HepG2 (cell line): ENCODE data around the gene BTBD17. TPM values are rescaled to one million over a fixed set of nuclear protein-coding genes. Genes with fewer than 3 reads are reported as not detected.

Source experiments
- ATAC-seq: fragments of 200-7000 bp; cut with Tn5 transposase; 3 replicates; pipeline ENCODE4 v1.9.1; 2020; ENCODE audit warnings: mild to moderate bottlenecking, moderate library complexity
- BruUV-seq: library from RNA; stranded (reverse); fragments of 400-500 nt; replicated peaks from 2 replicates; lab custom pipeline; 2021; lab: Mats Ljungman, UMichigan
- CTCF ChIA-PET: fragments of 300-600 bp; formaldehyde crosslinking; extraction: SDS; loops from one replicate; lab custom pipeline; 2021; ENCODE audit warnings: low total read pairs, inconsistent platforms, low intra/inter-chr PET ratio; lab: Yijun Ruan, JAX
- POLR2A ChIA-PET: fragments of 350-600 bp; sonication (Branson Sonifier 250); formaldehyde crosslinking; loops from one replicate; lab custom pipeline; 2020; ENCODE audit warnings: antibody characterized with exemption, inconsistent platforms; lab: Yijun Ruan, JAX
- DNase-seq: peaks from one replicate; pipeline ENCODE4 v3.0.0-alpha.2; 2015; ENCODE audit warnings: low spot score
- FAIRE-seq: peaks from 3 replicates; lab custom pipeline; 2011; peaks lifted over from hg19 to GRCh38; lab: Jason Lieb, UNC
- H2AFZ ChIP-seq: one replicate; pipeline ENCODE4 v1.6.1; 2011; ENCODE audit warnings: low read length, inconsistent platforms
- H3K27ac ChIP-seq: fragments of 300-600 bp; 3 replicates; pipeline ENCODE4 v1.8.0; 2011; ENCODE audit warnings: mixed run types, mild to moderate bottlenecking, mixed read lengths, low read length, inconsistent platforms; ENCODE audit not compliant: insufficient read depth; ENCODE audit errors: extremely low read length
- H3K27me3 ChIP-seq, 2 experiments: fragments of 200-600 bp in 1 of 2; 2 replicates in 1 of 2; 3 replicates in 1 of 2; pipeline versions ENCODE4 v1.6.0 to v1.8.0; 2011; ENCODE audit warnings: low read length in 2 of 2, mild to moderate bottlenecking in 2 of 2, moderate library complexity in 2 of 2, inconsistent platforms in 1 of 2; ENCODE audit not compliant: insufficient read depth in 2 of 2, control insufficient read depth in 1 of 2
- H3K36me3 ChIP-seq, 2 experiments: fragments of 200-600 bp in 1 of 2; replicated peaks in 1 of 2; 2 replicates in 1 of 2; 3 replicates in 1 of 2; pipeline versions ENCODE4 v1.5.1 to v1.8.0; 2011; ENCODE audit warnings: low read length in 2 of 2, inconsistent platforms in 1 of 2; ENCODE audit not compliant: insufficient read depth in 2 of 2, control insufficient read depth in 1 of 2
- H3K4me1 ChIP-seq: 2 replicates; pipeline ENCODE4 v1.5.1; 2012; ENCODE audit warnings: low read length, inconsistent platforms; ENCODE audit not compliant: insufficient read depth
- H3K4me2 ChIP-seq: 2 replicates; pipeline ENCODE4 v1.6.0; 2011; ENCODE audit warnings: low read depth, low read length, inconsistent platforms
- H3K4me3 ChIP-seq, 3 experiments: fragments of 200-600 bp in 1 of 3; sonication (generic), shearing (Covaris generic) in 1 of 3; replicated peaks in 1 of 3; 2 replicates each; pipeline ENCODE4 v1.5.1; 2011 to 2016; ENCODE audit warnings: low read length in 3 of 3, inconsistent platforms in 2 of 3, low read depth in 2 of 3, mild to moderate bottlenecking in 2 of 3, control low read depth in 1 of 3, mixed read lengths in 1 of 3; ENCODE audit not compliant: insufficient read depth in 1 of 3
- H3K79me2 ChIP-seq: one replicate; pipeline ENCODE4 v1.6.1; 2011; ENCODE audit warnings: low read length, inconsistent platforms; ENCODE audit not compliant: insufficient read depth
- H3K9ac ChIP-seq: 2 replicates; pipeline ENCODE4 v1.6.0; 2011; ENCODE audit warnings: mild to moderate bottlenecking, low read depth, low read length, inconsistent platforms; ENCODE audit not compliant: insufficient read depth
- H3K9me3 ChIP-seq: 2 replicates; pipeline ENCODE4 v1.5.1; 2012; ENCODE audit warnings: mild to moderate bottlenecking, low read length
- H4K20me1 ChIP-seq: 2 replicates; pipeline ENCODE4 v1.6.0; 2011; ENCODE audit warnings: inconsistent platforms, mild to moderate bottlenecking, low read length, moderate library complexity; ENCODE audit not compliant: insufficient read depth
- E2F2 ChIP-seq: sonication (generic); formaldehyde crosslinking; IDR thresholded peaks from 2 replicates; pipeline ENCODE4 v1.4.0; 2020; ENCODE audit warnings: missing genetic modification reagents, borderline replicate concordance
- KMT2B ChIP-seq: IDR thresholded peaks from 2 replicates; pipeline ENCODE4 v1.6.1; 2016; ENCODE audit warnings: missing genetic modification reagents, missing compliant biosample characterization
- NR1H2 ChIP-seq: sonication (generic); formaldehyde crosslinking; IDR thresholded peaks from 2 replicates; pipeline ENCODE4 v1.8.1; 2022; ENCODE audit warnings: low read depth, missing genetic modification reagents, borderline replicate concordance
- ZBTB10 ChIP-seq: sonication (generic); formaldehyde crosslinking; IDR thresholded peaks from 2 replicates; pipeline ENCODE4 v1.4.0; 2020; ENCODE audit warnings: missing genetic modification reagents, borderline replicate concordance
- ZMAT5 ChIP-seq: sonication (generic); formaldehyde crosslinking; IDR thresholded peaks from 2 replicates; pipeline ENCODE4 v1.5.0; 2020; ENCODE audit warnings: mild to moderate bottlenecking, low read depth, missing genetic modification reagents, borderline replicate concordance
- ZNF143 ChIP-seq: sonication (generic); formaldehyde crosslinking; IDR thresholded peaks from 2 replicates; pipeline ENCODE4 v1.4.0; 2020; ENCODE audit warnings: missing genetic modification reagents
- ZNF30 ChIP-seq: sonication (generic); formaldehyde crosslinking; IDR thresholded peaks from 2 replicates; pipeline ENCODE4 v1.5.0; 2020; ENCODE audit warnings: mild to moderate bottlenecking, missing genetic modification reagents
- ZNF317 ChIP-seq: sonication (generic); formaldehyde crosslinking; IDR thresholded peaks from 2 replicates; pipeline ENCODE4 v1.5.0; 2020; ENCODE audit warnings: mild to moderate bottlenecking, missing genetic modification reagents
- ZNF350 ChIP-seq: sonication (generic); formaldehyde crosslinking; IDR thresholded peaks from 2 replicates; pipeline ENCODE4 v1.4.0; 2020; ENCODE audit warnings: mild to moderate bottlenecking, low read depth, missing genetic modification reagents, borderline replicate concordance
- ZNF770 ChIP-seq: sonication (generic); formaldehyde crosslinking; IDR thresholded peaks from 2 replicates; pipeline ENCODE4 v1.5.0; 2020; ENCODE audit warnings: mild to moderate bottlenecking, missing genetic modification reagents
- ZNF780A ChIP-seq: sonication (generic); formaldehyde crosslinking; IDR thresholded peaks from 2 replicates; pipeline ENCODE4 v1.8.0; 2022; ENCODE audit warnings: mild to moderate bottlenecking, missing genetic modification reagents, moderate library complexity
- ZNF879 ChIP-seq: sonication (generic); formaldehyde crosslinking; IDR thresholded peaks from 2 replicates; pipeline ENCODE4 v1.8.1; 2023; ENCODE audit warnings: missing genetic modification reagents
- WGBS: methylation state at CpG from one replicate; pipeline ENCODE4 v1.1.6; 2017; ENCODE audit warnings: low lambda C conversion rate; 5-methylcytosine and 5-hydroxymethylcytosine counted together
- in situ Hi-C: cut with HindIII; loops from 2 replicates; pipeline ENCODE4 v1.10.0; 2017; ENCODE audit warnings: low pct_unique_long_range_greater_than_20kb; ENCODE audit not compliant: extremely low pct_ligation_motif_present
- intact Hi-C: fragments of 100-400 bp; cut with micrococcal nuclease; formaldehyde crosslinking; loops from one replicate; pipeline ENCODE4 v1.10.0; 2022; ENCODE audit not compliant: unreplicated experiment
- polyA plus RNA-seq, 8 experiments: library from polyadenylated mRNA; depleted of rRNA in 3 of 8; stranded (reverse) in 7 of 8; unstranded in 1 of 8; fragments of >200 nt; fragmentation: Illumina TruSeq in 4 of 8; extraction: Trizol in 4 of 8; gene quantifications; 2 replicates each; pipeline versions ENCODE4 v1.2.1 to v1.2.3, GENCODE V29; 2011 to 2016; ENCODE audit warnings: low read depth in 4 of 8, missing spikeins in 1 of 8, mixed read lengths in 1 of 8; ENCODE audit not compliant: insufficient read depth in 1 of 8
- total RNA-seq, 5 experiments: library from RNA; depleted of rRNA; stranded (reverse); fragments of >200 nt; fragmentation: Illumina TruSeq; extraction: Trizol; gene quantifications; 2 replicates each; pipeline ENCODE4 v1.2.3, GENCODE V29; 2016; ENCODE audit warnings: low read depth in 1 of 5
- TF ChIP-seq, protein P1 (sequence below): sonication (generic); formaldehyde crosslinking; IDR thresholded peaks from 2 replicates; pipeline ENCODE4 v1.5.0; 2020; ENCODE audit warnings: missing genetic modification reagents, mild to moderate bottlenecking, borderline replicate concordance
- TF ChIP-seq, protein P2 (sequence below): sonication (generic); formaldehyde crosslinking; IDR thresholded peaks from 2 replicates; pipeline ENCODE4 v1.4.0; 2020; ENCODE audit warnings: missing genetic modification reagents, low read depth, mild to moderate bottlenecking, borderline replicate concordance

The BTBD17 gene
- total and polyA plus RNA-seq, 2 of the 13 experiments (the other 11 are each of a cell fraction or from before 2014, with no cell fraction given): not detected

DNA sequence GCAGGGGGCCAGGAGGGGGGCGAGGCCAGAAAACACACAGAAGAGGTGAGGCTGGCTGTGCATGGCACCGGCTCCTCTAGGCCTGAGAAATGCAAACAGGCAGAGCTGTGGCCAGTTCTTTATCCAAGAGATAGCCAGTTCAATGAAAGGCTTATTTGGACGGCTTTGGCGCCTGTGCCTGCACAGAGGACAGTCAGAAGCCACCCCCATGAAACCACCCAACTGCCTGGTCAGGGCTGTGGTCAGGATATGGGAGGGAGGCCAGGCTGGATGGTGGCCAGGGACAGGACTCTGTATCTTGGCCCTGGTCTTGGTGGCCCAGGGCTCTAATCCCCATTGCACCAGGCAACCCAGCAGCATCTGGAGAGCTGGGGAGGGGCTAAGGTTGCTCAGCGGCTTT, 45.7 kb upstream of the BTBD17 start:
- Histone ChIP-seq H4K20me1 (no peaks in the 10 kb centered on the region), H2AFZ (no peak overlapping the region), H3K27me3 (peaks cover 7 to 27% of the 10 kb centered on the region in 2 experiments; a peak in 4 of 5 replicates), H3K4me2 (no peak overlapping the region), H3K27ac (no peak overlapping the region), H3K9ac (no peak overlapping the region), H3K79me2 (no peaks in the 10 kb centered on the region), H3K9me3 (no peaks in the 10 kb centered on the region), H3K4me1 (peaks cover 28% of the 10 kb centered on the region), H3K4me3 (no peak overlapping the region), H3K36me3 (no peaks in the 10 kb centered on the region)
- WGBS: 13% methylated on average over 3 of the region's 5 CpGs
- ATAC-seq (no peak; the same call in 2 of the 3 replicates), FAIRE-seq (no peak), DNase-seq (no peak)
- ChIA-PET POLR2A (interaction anchor here (1.1 to 3.2 kb wide), 3 partner anchors 9 to 49 kb away, joined by 6 to 8 read pairs (median 6); no protein-coding TSS in a partner anchor), CTCF (interaction anchor here (1.7 to 2.6 kb wide), 3 partner anchors 27 to 50 kb away, joined by 8 to 43 read pairs (median 14); no protein-coding TSS in a partner anchor)
- BruUV-seq: no TSS peak
- in situ Hi-C loops (no loop called here), intact Hi-C loops (no loop called here)
- no peak for TF ChIP-seq ZNF770 (CRISPR knock-in tag)
- no peak for TF ChIP-seq ZNF780A (CRISPR knock-in tag)
- TF ChIP-seq ZNF143: no peak
- TF ChIP-seq KMT2B (CRISPR knock-in tag): no peak
- no peak for TF ChIP-seq E2F2 (CRISPR knock-in tag)
- no peak for TF ChIP-seq ZNF350 (CRISPR knock-in tag)
- TF ChIP-seq, protein P1, sequence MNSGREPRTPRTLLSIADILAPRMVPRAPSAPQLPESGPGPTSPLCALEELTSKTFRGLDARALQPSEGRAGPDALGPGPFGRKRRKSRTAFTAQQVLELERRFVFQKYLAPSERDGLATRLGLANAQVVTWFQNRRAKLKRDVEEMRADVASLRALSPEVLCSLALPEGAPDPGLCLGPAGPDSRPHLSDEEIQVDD: no peak
- TF ChIP-seq ZNF30 (CRISPR knock-in tag): no peak
- TF ChIP-seq NR1H2 (CRISPR knock-in tag): no peak
- no peak for TF ChIP-seq ZBTB10 (CRISPR knock-in tag)
- TF ChIP-seq, protein P2, sequence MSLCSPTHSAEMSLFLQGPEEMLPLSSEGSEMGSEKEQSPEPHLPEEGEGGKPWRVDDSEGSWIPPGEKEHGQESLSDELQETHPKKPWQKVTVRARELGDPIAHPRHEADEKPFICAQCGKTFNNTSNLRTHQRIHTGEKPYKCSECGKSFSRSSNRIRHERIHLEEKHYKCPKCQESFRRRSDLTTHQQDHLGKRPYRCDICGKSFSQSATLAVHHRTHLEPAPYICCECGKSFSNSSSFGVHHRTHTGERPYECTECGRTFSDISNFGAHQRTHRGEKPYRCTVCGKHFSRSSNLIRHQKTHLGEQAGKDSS (CRISPR knock-in tag): no peak
- no peak for TF ChIP-seq ZNF317 (CRISPR knock-in tag)
- no peak for TF ChIP-seq ZNF879 (CRISPR knock-in tag)
- no peak for TF ChIP-seq ZMAT5 (CRISPR knock-in tag)
